Smooth muscle cell (in vitro differentiated cells): ENCODE data around the gene TAF4. TPM values are rescaled to one million over a fixed set of nuclear protein-coding genes. Genes with fewer than 3 reads are reported as not detected.

Source experiments
- DNase-seq: peaks from one replicate; lab custom pipeline; 2025; ENCODE audit not compliant: unreplicated experiment; lab: John Stamatoyannopoulos, UW
- H2AFZ ChIP-seq: fragments of 200-600 bp; sonication (generic); 2 replicates; pipeline ENCODE4 v1.6.0; 2016; ENCODE audit warnings: antibody characterized with exemption, low read depth, mild to moderate bottlenecking
- H3F3A ChIP-seq: fragments of 200-600 bp; sonication (generic); 2 replicates; pipeline ENCODE4 v1.6.0; 2017; ENCODE audit warnings: antibody characterized with exemption, low read depth
- H3K27ac ChIP-seq: fragments of 200-600 bp; sonication (generic); 2 replicates; pipeline ENCODE4 v1.5.1; 2016; ENCODE audit warnings: low read depth, mild to moderate bottlenecking
- H3K27me3 ChIP-seq: fragments of 200-600 bp; sonication (generic); 2 replicates; pipeline ENCODE4 v1.6.1; 2016; ENCODE audit warnings: low read depth, mild to moderate bottlenecking
- H3K36me3 ChIP-seq: fragments of 200-600 bp; sonication (generic); 2 replicates; pipeline ENCODE4 v1.5.1; 2016; ENCODE audit warnings: low read depth
- H3K4me1 ChIP-seq: fragments of 200-600 bp; sonication (generic); 2 replicates; pipeline ENCODE4 v1.5.1; 2016; ENCODE audit warnings: low read depth
- H3K4me2 ChIP-seq: fragments of 200-600 bp; sonication (generic); 2 replicates; pipeline ENCODE4 v1.6.0; 2016; ENCODE audit warnings: mild to moderate bottlenecking
- H3K4me3 ChIP-seq: fragments of 200-600 bp; sonication (generic); 2 replicates; pipeline ENCODE4 v1.5.1; 2016; ENCODE audit warnings: mild to moderate bottlenecking
- H3K79me2 ChIP-seq: fragments of 200-600 bp; sonication (generic); 2 replicates; pipeline ENCODE4 v1.6.0; 2016; ENCODE audit warnings: low read depth, mild to moderate bottlenecking
- H3K9ac ChIP-seq: fragments of 200-600 bp; sonication (generic); 2 replicates; pipeline ENCODE4 v1.6.0; 2016; ENCODE audit warnings: low read depth
- H3K9me3 ChIP-seq: fragments of 200-600 bp; sonication (generic); replicated peaks from 2 replicates; pipeline ENCODE4 v1.5.1; 2016; ENCODE audit warnings: low read depth
- H4K20me1 ChIP-seq: fragments of 200-600 bp; sonication (generic); 2 replicates; pipeline ENCODE4 v1.6.0; 2016; ENCODE audit warnings: low read depth
- WGBS: methylation state at CpG from one replicate; pipeline ENCODE4 v1.1.7; 2016; ENCODE audit warnings: low lambda C conversion rate; 5-methylcytosine and 5-hydroxymethylcytosine counted together
- polyA plus RNA-seq: library from polyadenylated mRNA; unstranded; fragments of >200 nt; fragmentation: Nextera tagmentation; extraction: Ambion mirVana; gene quantifications from 2 replicates; pipeline ENCODE4 v1.2.1, GENCODE V29; 2016
- total RNA-seq: library from RNA; depleted of rRNA; stranded (reverse); fragments of >200 nt; gene quantifications from 2 replicates; pipeline ENCODE4 v1.2.3, GENCODE V29; 2014
- TF ChIP-seq, protein P1 (sequence below): fragments of 200-600 bp; sonication (generic); IDR thresholded peaks from 2 replicates; pipeline ENCODE4 v1.5.1; 2017; ENCODE audit warnings: borderline replicate concordance, mild to moderate bottlenecking, antibody characterized with exemption; ENCODE audit not compliant: insufficient read depth, poor library complexity, severe bottlenecking

TAF4 gene
- total and polyA plus RNA-seq, 2 experiments from 2014 or later = 0.67 to 8.5 TPM

DNA sequence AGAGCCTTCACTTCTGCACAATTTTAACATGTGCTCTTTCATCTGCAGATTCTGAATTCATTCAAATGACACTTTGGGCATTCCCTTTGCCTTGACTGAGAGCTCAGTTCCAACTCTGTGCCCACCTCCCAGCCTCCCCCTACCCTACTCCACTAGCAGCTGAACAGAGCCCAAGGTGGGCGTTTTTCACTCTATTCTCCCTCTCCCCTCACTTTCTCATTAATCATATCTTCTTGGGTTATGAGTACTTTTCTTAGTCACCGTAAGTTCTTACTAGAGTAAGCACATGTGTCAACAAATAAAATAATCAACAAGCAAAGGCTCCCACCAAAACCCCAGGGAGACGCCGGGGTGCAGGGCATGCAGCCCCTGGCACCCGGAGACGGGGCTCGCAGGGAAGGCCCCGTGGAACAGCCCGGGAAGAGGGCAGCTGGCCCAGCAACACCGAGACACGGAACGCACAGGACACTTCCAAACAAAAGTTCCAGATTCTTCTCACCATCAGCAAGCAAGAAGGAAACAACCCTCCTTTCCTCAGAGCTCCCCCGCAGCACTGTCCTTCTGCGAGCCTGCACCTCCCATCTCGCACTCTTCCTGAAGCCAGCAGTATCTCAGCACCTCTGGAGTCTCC, 34.1 kb downstream of the TAF4 start:
- Histone ChIP-seq H3K9me3 (no peaks in the 10 kb centered on the region), H3K4me1 (peaks cover 6% of the 10 kb centered on the region), H3K36me3 (no peaks in the 10 kb centered on the region), H3K4me2 (no peak overlapping the region), H3K9ac (no peak overlapping the region), H2AFZ (no peak overlapping the region), H3F3A (no peaks in the 10 kb centered on the region), H3K79me2 (peaks cover 69% of the 10 kb centered on the region), H3K27ac (no peak overlapping the region), H3K4me3 (no peak overlapping the region), H3K27me3 (no peaks in the 10 kb centered on the region), H4K20me1 (peaks cover 90% of the 10 kb centered on the region)
- TF ChIP-seq, protein P1, sequence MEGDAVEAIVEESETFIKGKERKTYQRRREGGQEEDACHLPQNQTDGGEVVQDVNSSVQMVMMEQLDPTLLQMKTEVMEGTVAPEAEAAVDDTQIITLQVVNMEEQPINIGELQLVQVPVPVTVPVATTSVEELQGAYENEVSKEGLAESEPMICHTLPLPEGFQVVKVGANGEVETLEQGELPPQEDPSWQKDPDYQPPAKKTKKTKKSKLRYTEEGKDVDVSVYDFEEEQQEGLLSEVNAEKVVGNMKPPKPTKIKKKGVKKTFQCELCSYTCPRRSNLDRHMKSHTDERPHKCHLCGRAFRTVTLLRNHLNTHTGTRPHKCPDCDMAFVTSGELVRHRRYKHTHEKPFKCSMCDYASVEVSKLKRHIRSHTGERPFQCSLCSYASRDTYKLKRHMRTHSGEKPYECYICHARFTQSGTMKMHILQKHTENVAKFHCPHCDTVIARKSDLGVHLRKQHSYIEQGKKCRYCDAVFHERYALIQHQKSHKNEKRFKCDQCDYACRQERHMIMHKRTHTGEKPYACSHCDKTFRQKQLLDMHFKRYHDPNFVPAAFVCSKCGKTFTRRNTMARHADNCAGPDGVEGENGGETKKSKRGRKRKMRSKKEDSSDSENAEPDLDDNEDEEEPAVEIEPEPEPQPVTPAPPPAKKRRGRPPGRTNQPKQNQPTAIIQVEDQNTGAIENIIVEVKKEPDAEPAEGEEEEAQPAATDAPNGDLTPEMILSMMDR = no peak
- 97% methylated on average over 15 of the region's 15 CpGs for WGBS
- DNase-seq = no peak

DNA sequence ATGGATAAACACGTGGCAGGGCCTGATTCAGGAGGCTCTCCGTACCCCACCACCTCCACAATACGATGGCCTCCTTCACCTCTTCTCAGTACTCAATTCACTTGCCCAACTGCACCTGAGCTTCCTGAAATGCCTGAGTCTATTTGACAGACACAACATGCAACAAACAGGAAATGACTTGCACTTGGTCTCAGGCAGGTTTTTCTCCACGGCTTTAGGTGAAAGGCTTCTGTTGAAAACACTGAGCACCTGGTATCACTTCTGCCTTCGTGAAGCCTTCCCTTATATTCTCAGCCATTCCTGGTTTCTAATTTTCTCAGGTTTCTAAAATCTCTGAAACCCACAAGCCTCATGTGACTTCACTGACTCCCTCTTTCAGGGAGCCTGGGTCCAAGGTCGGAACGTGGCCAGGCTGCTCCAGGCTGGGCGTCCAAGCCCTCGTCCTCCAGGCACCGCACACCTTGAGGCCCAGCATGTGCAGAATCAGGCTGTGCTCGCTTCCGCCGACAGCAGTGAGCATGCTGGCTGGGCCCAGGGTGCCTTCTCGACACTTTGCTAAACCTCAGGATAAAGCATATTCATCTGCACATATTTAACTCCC, 34.7 kb downstream of the TAF4 start:
- H3K4me3 ChIP-seq = no peak overlapping the region
- H3K4me2 ChIP-seq = no peak overlapping the region
- H3K27me3 ChIP-seq = no peaks in the 10 kb centered on the region
- H3K9me3 ChIP-seq = no peaks in the 10 kb centered on the region
- WGBS = 91% methylated on average over 14 of the region's 14 CpGs
- H3F3A ChIP-seq = no peaks in the 10 kb centered on the region
- H3K27ac ChIP-seq = no peak overlapping the region
- no peaks in the 10 kb centered on the region for H3K36me3 ChIP-seq
- no peak overlapping the region for H2AFZ ChIP-seq
- no peak for DNase-seq
- H4K20me1 ChIP-seq = peaks cover 91% of the 10 kb centered on the region
- H3K4me1 ChIP-seq = peaks cover 6% of the 10 kb centered on the region
- peaks cover 65% of the 10 kb centered on the region for H3K79me2 ChIP-seq
- H3K9ac ChIP-seq = no peak overlapping the region
- TF ChIP-seq, protein P1 = no peak

DNA sequence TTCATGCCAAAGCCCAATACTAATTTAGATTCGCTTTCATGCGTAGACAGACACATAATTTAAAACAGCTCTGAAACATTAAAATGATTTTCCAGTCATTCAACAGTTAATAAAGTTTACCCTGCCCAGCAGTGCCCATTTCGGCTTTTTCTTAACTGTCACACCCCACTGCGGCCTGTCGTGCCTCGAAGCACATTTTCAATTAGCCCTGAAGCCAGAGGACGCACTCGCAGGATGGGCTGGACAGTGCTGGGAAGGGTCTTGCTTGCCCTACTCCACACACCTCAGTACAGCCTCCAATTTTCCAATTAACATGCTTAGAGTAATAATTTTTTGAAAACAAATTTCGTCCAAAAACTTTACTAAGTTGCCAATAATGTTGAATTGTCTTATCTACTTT, 35.3 kb downstream of the TAF4 start:
- Histone ChIP-seq H4K20me1 (peaks cover 93% of the 10 kb centered on the region), H2AFZ (no peak overlapping the region), H3K9ac (no peak overlapping the region), H3K27ac (no peak overlapping the region), H3K79me2 (peaks cover 60% of the 10 kb centered on the region), H3K9me3 (no peaks in the 10 kb centered on the region), H3K36me3 (no peaks in the 10 kb centered on the region), H3F3A (no peaks in the 10 kb centered on the region), H3K4me3 (no peak overlapping the region), H3K4me2 (no peak overlapping the region), H3K27me3 (no peaks in the 10 kb centered on the region), H3K4me1 (peaks cover 6% of the 10 kb centered on the region)
- DNase-seq = no peak
- 94% methylated on average over 9 of the region's 9 CpGs for WGBS
- TF ChIP-seq, protein P1 = no peak

DNA sequence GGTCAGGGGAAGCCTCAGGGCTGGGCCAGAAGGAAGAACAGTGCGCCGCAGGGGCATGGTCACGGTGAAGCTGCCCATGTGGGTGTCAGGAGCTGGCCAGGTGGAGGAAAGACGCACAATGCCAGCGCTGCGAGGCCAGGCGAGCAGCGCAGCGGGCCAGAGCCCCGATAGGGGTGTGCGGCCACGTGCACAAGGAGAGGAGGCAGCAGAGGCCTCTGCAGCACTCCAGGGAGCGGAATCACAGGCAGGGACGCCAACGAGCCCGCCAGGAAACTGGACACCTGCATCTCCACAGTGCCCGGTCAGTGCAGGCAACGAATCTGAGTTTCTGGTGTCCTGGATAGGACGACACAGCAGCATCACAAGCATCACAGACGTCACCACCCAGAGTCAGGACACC, 35.7 kb downstream of the TAF4 start:
- no peak overlapping the region for H3K9ac ChIP-seq
- no peak overlapping the region for H3K27ac ChIP-seq
- peaks cover 56% of the 10 kb centered on the region for H3K79me2 ChIP-seq
- no peak for DNase-seq
- H3K27me3 ChIP-seq = no peaks in the 10 kb centered on the region
- peaks cover 93% of the 10 kb centered on the region for H4K20me1 ChIP-seq
- WGBS = 96% methylated on average over 20 of the region's 20 CpGs
- H3K4me3 ChIP-seq = no peak overlapping the region
- H3K4me1 ChIP-seq = peaks cover 6% of the 10 kb centered on the region
- TF ChIP-seq, protein P1 = no peak
- no peaks in the 10 kb centered on the region for H3F3A ChIP-seq
- H3K4me2 ChIP-seq = no peak overlapping the region
- no peaks in the 10 kb centered on the region for H3K36me3 ChIP-seq
- H3K9me3 ChIP-seq = no peaks in the 10 kb centered on the region
- no peak overlapping the region for H2AFZ ChIP-seq
